Stimulated activated CD4-positive, alpha-beta T cell treated with anti-CD3 and anti-CD28 coated beads, Interleukin-15, amount 100 ng/mL, for 24 hours (primary cell): Measurements from ENCODE around the gene STAT5B.
"Not testable (repeated sequence)": the region's sequence is repeated elsewhere in the genome, so short reads cannot be mapped to it uniquely, and the experiment has no call there.

Experiments used
- DNase-seq: peaks from one replicate; pipeline ENCODE4 v3.0.0-alpha.2; 2020

The STAT5B gene

GRCh38 chr17:42193216-42193968 is 82.8 kb downstream of the STAT5B start:
- DNase-seq = no peak

GRCh38 chr17:42192189-42193126 is 83.7 kb downstream of the STAT5B start:
- DNase-seq = no peak

- DNase-seq = no peak
These were observed 84.9 kb downstream of the STAT5B start for GRCh38 chr17:42191275-42191608.

GRCh38 chr17:42190491-42191274 is 85.5 kb downstream of the STAT5B start:
- no peak for DNase-seq

- no peak for DNase-seq
These were observed 86.6 kb downstream of the STAT5B start for GRCh38 chr17:42189651-42189965.

GRCh38 chr17:42188749-42189650 is 87.2 kb downstream of the STAT5B start:
- DNase-seq = no peak

- DNase-seq = no peak
These were observed 88.4 kb downstream of the STAT5B start for GRCh38 chr17:42187833-42188232.

GRCh38 chr17:42186191-42186590 is 90.0 kb downstream of the STAT5B start:
- DNase-seq = not testable (repeated sequence)

- DNase-seq = no peak
These were observed 90.6 kb downstream of the STAT5B start for GRCh38 chr17:42185621-42185930.

- DNase-seq = no peak
These were observed 91.2 kb downstream of the STAT5B start, which contains the start of gene HCRT for GRCh38 chr17:42184713-42185620. Gene HCRT, minus strand, starts transcription at chr17:42185452. Its CDS starts 87 bp downstream, at chr17:42185365.

GRCh38 chr17:42183741-42184711 is 92.2 kb downstream of the STAT5B start:
- peak; percentile 87 for DNase-seq

GRCh38 chr17:42182927-42183734 is 93.1 kb downstream of the STAT5B start:
- no peak for DNase-seq

- DNase-seq = no peak
These were observed 94.4 kb downstream of the STAT5B start for GRCh38 chr17:42181851-42182207.

- peak; percentile 93 for DNase-seq
These were observed 95.0 kb downstream of the STAT5B start, which contains the start of gene KCNH4 for GRCh38 chr17:42180922-42181850. Gene KCNH4, minus strand, starts transcription at chr17:42181142. Its CDS starts 197 bp downstream, at chr17:42180945.

GRCh38 chr17:42180411-42180921 is 95.7 kb downstream of the STAT5B start:
- no peak for DNase-seq

GRCh38 chr17:42179911-42180410 is 96.2 kb downstream of the STAT5B start:
- DNase-seq = peak; percentile 43

- no peak for DNase-seq
These were observed 96.9 kb downstream of the STAT5B start for GRCh38 chr17:42179335-42179734.
